Pulmonary artery endothelial cell (primary cell): ENCODE data around the gene RPS19BP1. TPM values are rescaled to one million over a fixed set of nuclear protein-coding genes. Genes with fewer than 3 reads are reported as not detected.

Source experiments
- DNase-seq: peaks from one replicate; pipeline ENCODE4 v3.0.0-alpha.2; 2011; ENCODE audit warnings: low read depth, low spot score
- total RNA-seq: library from RNA; depleted of rRNA; stranded (reverse); fragments of >200 nt; gene quantifications from 2 replicates; pipeline ENCODE4 v1.2.3, GENCODE V29; 2014

Gene RPS19BP1
- total RNA-seq, 1 donor from 2014 or later: 55.0 TPM

DNA sequence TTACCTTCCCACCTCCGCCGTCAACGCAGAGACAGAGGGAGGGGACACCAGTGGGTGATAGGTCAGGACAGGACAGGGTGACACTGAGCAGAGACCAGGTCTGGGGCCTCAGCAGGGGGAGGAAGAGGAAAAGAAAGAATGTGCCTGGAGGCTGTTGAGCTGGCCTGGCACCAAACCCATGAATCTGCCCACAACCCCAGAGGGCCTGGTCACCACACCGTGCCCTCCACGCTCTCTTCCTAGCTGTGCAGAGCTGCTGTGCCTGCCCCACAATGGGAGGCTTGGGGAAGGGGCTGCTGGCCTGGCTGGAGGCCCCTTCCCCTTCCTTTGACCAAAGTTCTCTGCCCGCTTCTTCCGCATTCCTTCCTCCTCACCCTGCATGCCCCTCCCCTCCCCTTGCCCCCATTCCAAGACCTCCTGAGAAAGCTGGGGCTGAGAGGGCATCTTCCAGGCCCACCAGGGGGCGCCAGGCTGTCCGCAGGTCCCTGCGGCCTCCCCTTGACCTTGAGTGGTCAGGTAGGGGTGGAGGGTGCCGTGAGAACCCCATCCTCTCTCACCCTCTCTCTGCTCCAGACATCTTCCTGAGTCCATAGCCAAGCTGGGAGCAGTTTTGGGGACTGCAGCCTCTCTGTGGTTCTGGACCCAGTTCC is 27.0 kb upstream of the RPS19BP1 start:
- no peak for DNase-seq

DNA sequence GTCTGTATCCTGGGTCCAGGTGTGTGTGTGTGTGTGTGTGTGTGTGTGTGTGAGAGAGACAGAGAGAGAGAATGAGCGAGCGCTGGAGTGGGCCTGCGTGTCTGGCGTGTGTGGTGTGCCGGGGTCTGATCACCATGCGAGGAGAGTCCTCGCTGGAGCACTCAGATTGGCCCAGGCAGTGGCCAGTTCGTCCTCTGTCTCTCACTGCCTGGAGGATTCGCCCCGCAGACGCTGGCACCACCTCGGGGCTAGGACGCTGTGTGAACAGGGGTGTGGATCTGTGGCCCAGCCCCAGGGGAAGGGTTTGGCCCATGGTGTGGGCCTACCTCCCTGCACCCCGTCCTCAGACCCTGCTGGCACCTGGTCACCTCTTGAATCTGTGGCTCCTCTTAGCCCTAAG is 26.4 kb upstream of the RPS19BP1 start:
- no peak for DNase-seq

- no peak for DNase-seq
These were observed 25.7 kb upstream of the RPS19BP1 start for GRCh38 chr22:39558254-39558727.

GRCh38 chr22:39556970-39557841 is 24.7 kb upstream of the RPS19BP1 start:
- DNase-seq: no peak

DNA sequence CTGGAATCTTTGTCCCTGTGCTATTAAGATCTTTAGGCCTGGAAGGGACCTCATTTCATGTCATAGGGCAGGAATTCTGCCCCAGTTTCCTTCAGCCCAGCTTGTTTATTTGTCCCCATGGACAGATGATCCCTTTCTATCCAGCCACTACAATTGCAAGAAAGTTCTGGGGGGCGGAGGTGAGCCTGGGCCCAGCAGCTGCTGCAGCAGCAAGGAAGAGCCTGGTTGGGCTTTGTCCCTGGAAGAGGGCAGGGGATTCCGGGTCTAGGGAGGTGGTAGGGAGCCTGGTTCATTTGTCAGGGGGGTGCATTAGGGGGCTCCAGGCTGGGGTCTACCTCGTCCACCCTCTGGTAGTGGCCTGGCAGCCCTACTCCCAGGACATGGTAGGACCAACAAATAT is 21.6 kb upstream of the RPS19BP1 start:
- no peak for DNase-seq

GRCh38 chr22:39553429-39553828 is 20.9 kb upstream of the RPS19BP1 start:
- no peak for DNase-seq

GRCh38 chr22:39547587-39547947 is 15.0 kb upstream of the RPS19BP1 start:
- DNase-seq: no peak

GRCh38 chr22:39546889-39547586 is 14.5 kb upstream of the RPS19BP1 start:
- DNase-seq: no peak

DNA sequence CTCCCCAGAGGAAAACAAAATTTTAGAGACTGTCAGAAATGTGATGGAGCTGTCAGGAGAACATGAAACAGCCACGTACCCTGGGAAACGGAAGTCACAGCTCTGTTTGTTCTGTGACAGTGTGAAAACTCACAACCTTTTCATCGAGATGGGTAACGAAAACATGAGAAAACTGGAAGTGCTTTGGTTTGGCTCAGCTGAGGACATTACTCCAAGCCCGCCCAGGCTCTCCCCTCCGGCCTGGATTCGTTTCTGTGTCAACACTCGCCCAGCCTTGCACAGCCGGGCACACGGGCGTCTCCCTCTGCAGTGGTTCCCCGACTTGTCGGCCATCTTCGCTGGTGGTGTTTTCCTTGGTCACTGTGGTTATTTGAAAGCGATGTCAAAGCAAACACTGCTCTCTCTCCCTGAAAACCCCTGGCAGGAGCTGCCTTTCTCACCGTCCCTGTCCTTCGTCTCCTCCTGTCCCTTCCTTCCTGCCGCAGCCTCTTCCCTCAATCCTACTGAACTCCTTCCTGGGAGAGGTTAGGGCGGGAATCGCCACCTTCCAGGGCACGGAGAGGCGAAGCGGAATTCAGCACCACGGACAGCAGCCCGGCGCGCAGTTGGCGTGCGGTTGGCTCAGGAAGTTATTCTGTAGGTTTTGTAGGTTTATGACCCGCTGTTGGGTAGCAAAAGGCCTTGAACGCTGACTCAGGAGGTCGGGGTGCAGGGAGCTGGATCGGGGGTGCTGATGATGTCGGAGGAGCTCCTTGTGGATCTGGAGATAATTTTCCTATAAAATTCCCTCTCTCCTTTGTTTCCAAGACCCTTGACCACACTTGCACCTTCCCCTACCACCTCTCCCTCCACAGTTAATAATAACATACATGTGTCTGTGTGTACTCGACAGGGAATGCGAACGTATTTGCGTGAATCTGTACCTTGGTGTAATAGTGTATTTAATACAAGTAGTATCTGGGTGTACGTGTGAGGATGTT is 13.1 kb upstream of the RPS19BP1 start:
- no peak for DNase-seq

GRCh38 chr22:39543095-39543494 is 10.5 kb upstream of the RPS19BP1 start:
- no peak for DNase-seq

GRCh38 chr22:39537975-39538374 is 5.4 kb upstream of the RPS19BP1 start:
- no peak for DNase-seq

DNA sequence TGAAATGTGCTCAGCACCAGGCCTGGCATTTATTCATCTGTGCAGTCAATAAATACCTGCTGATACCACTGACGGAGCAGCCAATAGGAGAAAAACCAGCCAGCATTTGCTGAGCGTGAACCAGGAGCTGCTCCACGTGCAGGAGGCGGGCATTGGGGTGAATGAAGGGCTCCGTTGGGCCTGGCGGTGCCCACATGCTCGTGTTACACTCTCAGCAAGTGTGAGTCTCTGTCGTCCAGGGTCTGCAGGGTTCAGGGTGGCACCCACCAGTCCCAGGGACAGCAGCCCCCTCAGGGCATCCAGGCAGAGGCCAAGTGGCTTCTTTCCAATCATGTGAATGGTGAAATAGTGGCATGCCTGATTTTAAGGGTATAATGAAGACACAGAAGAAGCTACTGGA is 4.2 kb upstream of the RPS19BP1 start:
- no peak for DNase-seq

DNA sequence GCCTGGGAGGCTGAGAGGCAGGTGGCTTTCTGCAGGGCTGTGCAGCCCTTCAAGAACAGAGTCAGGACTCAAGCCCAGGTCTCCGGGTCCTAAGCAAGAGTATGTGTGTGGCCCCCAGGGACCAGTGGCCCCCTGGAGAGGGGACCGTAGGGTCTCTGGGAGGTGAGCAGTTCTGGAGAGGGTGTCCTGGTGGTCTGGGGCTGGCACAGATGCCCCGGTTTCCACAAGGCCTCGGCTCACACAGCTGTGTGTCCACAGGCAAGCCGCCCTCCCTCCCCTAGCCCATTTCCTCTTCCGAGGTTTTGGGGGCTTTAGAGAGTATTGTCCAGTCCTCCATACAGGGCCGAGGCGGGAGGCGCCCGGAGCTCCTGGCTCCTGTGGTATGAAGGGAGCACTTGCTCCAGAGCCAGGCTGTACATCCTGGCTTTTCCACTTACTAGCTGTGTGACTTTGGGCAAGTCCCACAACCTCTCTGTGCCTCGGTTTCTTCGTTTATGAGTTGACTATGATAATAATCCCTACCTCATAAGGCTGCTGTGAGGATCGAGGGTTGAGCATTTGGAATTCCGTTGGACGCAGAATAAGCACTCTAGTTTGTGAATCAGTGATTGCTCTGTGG is 3.4 kb upstream of the RPS19BP1 start:
- no peak for DNase-seq

DNA sequence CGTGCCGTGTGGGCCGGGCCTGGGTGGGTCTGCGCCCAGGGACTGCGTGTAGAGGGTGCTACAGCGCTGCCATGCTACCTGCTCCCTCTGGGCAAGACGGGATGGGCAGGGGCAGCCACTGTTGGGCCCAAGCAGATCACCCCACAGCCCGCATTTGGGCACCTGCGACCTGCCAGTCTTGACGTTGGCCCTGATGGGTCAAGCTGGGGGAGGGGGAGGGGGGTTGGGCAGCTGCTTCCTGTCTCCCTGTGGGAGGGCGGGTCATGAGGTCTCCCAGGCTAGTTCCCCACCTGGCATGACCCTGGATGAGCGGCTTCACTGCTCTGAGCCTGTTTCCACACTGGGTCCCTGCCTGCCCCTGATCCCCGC is 2.8 kb upstream of the RPS19BP1 start:
- no peak for DNase-seq

DNA sequence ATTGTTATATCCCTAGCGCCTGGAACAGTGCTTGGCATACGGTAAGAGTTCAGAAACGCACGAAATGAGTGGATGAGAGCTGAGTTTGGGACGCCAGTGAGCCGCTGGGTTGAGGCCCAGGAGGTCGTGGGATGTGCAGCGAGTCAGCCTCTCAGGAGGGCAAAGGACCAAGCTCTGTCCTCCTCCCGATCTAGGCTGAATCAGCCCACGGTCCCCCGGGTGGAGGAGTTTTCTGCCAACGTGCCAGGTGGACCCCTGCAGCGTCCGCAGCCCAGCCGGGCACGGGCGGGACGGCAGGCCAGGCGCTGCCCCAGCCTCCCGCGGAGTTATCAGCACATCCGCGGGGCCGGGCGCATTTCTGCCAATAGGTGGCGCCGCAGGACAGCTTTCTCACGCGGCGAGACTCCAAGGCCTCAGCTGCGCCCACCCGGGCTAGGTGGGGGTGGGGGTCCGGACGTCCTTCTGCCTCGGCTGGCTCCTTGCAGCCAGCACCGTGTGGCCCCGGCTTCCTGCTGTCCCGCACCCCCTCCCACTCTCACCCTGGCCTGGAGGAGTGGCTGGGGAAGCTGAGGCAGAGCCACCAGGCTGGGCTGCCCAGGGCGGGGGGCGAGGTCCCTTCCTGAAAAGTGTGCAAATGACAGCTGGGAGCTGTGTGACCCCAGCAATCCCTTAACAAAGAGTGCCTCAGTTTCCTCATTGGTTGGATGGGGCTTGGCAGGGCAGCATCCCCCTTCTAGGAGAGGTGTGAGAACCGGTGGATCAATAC is 2.2 kb upstream of the RPS19BP1 start:
- no peak for DNase-seq

GRCh38 chr22:39534092-39534506 is 1.6 kb upstream of the RPS19BP1 start:
- DNase-seq: no peak

DNA sequence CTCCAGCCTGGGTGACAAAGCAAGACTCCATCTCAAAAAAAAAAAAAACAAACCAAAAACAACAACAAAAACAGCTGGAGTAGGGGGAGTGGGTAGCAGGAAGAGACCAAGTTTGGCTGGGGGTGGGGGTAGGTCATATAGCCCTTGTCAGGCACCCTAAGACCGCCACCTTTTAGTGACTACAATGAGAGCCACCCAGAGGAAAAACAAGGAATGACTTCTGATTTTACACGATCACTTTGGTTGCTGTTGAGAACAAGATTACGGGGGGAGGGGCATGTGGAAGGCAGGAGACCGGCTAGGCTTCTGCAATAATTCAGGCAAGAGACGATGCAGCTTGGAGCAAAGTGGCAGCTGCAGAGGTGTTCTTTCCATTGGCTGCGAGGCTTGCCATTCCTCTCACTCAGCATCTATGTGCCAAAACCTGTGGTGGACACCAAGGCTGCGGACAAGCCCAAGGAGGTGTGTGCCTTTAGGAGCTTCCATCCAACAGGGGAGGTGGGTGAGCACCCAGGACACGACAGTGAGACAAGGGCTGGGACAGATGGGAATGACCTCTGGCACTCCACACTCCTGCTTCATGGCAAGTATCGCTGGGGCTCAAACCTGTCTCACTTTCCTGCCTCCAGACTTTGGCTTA is 1.7 kb downstream of the RPS19BP1 start:
- DNase-seq: no peak

GRCh38 chr22:39530116-39530515 is 2.4 kb downstream of the RPS19BP1 start:
- no peak for DNase-seq

DNA sequence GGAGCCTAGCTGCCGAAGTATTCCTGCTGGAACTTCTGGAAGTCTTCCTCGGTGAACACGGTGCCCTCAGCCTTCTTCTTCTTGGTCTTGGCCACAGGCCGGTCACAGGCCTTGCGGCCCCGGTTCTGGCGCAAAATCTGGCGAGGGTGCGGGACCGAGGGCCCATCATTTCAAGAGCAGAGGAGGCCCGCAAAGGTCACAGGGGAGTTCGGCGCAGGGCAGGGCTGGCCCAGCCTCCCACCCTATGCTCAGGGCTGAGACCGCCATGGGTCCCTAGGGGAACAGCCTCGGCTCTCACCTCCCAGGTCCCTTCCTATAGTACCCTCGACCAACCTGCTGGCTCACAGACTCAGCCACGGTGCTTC is 3.1 kb downstream of the RPS19BP1 start:
- no peak for DNase-seq
